ENCODE results near the gene ADM. TPM values are rescaled to one million over a fixed set of nuclear protein-coding genes. Genes with fewer than 3 reads are reported as not detected.

The ADM gene
- total and polyA plus RNA-seq, 12 donors: 5.1 to 63.7 (median 10.8) TPM

DNA sequence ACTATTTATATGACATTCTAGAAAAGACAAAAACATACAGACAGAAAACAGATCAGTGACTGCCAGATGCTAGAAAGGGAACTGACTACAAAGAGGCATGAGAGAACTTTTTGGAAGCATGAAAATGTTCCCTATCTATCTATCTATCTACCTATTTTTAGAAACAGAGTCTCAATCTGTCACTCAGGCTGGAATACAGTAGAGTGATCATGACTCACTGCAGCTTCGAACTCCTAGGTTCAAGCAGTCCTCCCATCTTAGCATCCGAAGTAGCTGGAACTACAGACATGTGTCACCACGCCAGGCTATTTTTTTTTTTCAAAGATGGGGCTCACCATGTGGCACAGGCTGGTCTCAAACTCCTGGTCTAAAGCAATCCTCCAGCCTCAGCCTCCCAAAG is 17.7 kb upstream of the ADM start:
- WGBS, 2 donors: 80 to 81% methylated on average over 3 of the region's 3 CpGs
- H3K4me1 ChIP-seq: peaks cover 0 to 78% (median 18%) of the 10 kb centered on the region in 9 donors
- TF ChIP-seq, protein P1, sequence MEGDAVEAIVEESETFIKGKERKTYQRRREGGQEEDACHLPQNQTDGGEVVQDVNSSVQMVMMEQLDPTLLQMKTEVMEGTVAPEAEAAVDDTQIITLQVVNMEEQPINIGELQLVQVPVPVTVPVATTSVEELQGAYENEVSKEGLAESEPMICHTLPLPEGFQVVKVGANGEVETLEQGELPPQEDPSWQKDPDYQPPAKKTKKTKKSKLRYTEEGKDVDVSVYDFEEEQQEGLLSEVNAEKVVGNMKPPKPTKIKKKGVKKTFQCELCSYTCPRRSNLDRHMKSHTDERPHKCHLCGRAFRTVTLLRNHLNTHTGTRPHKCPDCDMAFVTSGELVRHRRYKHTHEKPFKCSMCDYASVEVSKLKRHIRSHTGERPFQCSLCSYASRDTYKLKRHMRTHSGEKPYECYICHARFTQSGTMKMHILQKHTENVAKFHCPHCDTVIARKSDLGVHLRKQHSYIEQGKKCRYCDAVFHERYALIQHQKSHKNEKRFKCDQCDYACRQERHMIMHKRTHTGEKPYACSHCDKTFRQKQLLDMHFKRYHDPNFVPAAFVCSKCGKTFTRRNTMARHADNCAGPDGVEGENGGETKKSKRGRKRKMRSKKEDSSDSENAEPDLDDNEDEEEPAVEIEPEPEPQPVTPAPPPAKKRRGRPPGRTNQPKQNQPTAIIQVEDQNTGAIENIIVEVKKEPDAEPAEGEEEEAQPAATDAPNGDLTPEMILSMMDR (IDR thresholded peaks at IDR 0.05): no peak
- no peaks in the 10 kb centered on the region for H3K9me3 ChIP-seq
- H3K4me3 ChIP-seq: no peak overlapping the region
- intact Hi-C loops (cut with DNase I): no loop called here
- peaks cover 0 to 10% (median 0%) of the 10 kb centered on the region in 9 donors for H3K36me3 ChIP-seq
- no peaks in the 10 kb centered on the region for H3K27me3 ChIP-seq
- ATAC-seq: no peak
- no peak for DNase-seq
- H3K27ac ChIP-seq: peak overlapping the region in 1 of 10 donors; percentile 6

- no peaks in the 10 kb centered on the region for H3K9me3 ChIP-seq
- no peaks in the 10 kb centered on the region for H3K27me3 ChIP-seq
- H3K4me1 ChIP-seq: peaks cover 0 to 87% (median 25%) of the 10 kb centered on the region in 9 donors
- WGBS, 2 donors: 92 to 95% methylated on average over 9 of the region's 9 CpGs
- no peak for DNase-seq
- H3K27ac ChIP-seq: peak overlapping the region in 1 of 10 donors; percentile 38
- peaks cover 0 to 10% (median 0%) of the 10 kb centered on the region in 9 donors for H3K36me3 ChIP-seq
- TF ChIP-seq, protein P1 (IDR thresholded peaks at IDR 0.05): no peak
- no peak overlapping the region for H3K4me3 ChIP-seq
- ATAC-seq: no peak
- intact Hi-C loops (cut with DNase I): no loop called here
These were observed 16.8 kb upstream of the ADM start for GRCh38 chr11:10287766-10288715.

- Histone ChIP-seq H3K4me3 (no peak overlapping the region), H3K4me1 (peaks cover 0 to 86% (median 25%) of the 10 kb centered on the region in 9 donors), H3K36me3 (peaks cover 0 to 10% (median 0%) of the 10 kb centered on the region in 9 donors), H3K27me3 (no peaks in the 10 kb centered on the region), H3K27ac (no peak overlapping the region), H3K9me3 (no peaks in the 10 kb centered on the region)
- TF ChIP-seq, protein P1 (IDR thresholded peaks at IDR 0.05): no peak
- ATAC-seq: peak in 1 of 8 donors; percentile 18
- DNase-seq: peak in 1 of 2 donors; percentile 14
- 91 to 92% methylated on average over 23 to 24 of the region's 24 CpGs for WGBS, 2 donors
- intact Hi-C loops (cut with DNase I): no loop called here
These were observed 15.8 kb upstream of the ADM start for GRCh38 chr11:10288881-10289764.

Measured in heart right ventricle (tissue), 16 donors.